Endometrial microvascular endothelial cells (primary cell): Measurements from ENCODE around the gene GJC2. TPM values are rescaled to one million over a fixed set of nuclear protein-coding genes. Genes with fewer than 3 reads are reported as not detected.

Experiments used
- in situ Hi-C: cut with HindIII; loops from 2 replicates; pipeline ENCODE4 v1.10.0; 2017; ENCODE audit warnings: low sequenced_read_pairs, low pct_unique_long_range_greater_than_20kb; ENCODE audit errors: inconsistent ontology term
- total RNA-seq: library from RNA; depleted of rRNA; stranded (reverse); fragments of >200 nt; gene quantifications from one replicate; pipeline ENCODE4 v1.2.3, GENCODE V29; 2015; ENCODE audit errors: inconsistent ontology term

The GJC2 gene
- total RNA-seq, 1 donor from 2014 or later, result 0.28 TPM

- in situ Hi-C loops, result no loop called here
These were observed 5.2 kb downstream of the GJC2 start for GRCh38 chr1:228154670-228155571.

GRCh38 chr1:228155596-228156514, 6.1 kb downstream of the GJC2 start:
- in situ Hi-C loops, result no loop called here

GRCh38 chr1:228156515-228156881, 6.8 kb downstream of the GJC2 start:
- in situ Hi-C loops, result no loop called here

GRCh38 chr1:228156941-228157728, 7.4 kb downstream of the GJC2 start:
- in situ Hi-C loops, result no loop called here

- in situ Hi-C loops, result no loop called here
These were observed 8.0 kb downstream of the GJC2 start for GRCh38 chr1:228157729-228158126.

- in situ Hi-C loops, result no loop called here
These were observed 8.6 kb downstream of the GJC2 start for GRCh38 chr1:228158151-228159007.

DNA sequence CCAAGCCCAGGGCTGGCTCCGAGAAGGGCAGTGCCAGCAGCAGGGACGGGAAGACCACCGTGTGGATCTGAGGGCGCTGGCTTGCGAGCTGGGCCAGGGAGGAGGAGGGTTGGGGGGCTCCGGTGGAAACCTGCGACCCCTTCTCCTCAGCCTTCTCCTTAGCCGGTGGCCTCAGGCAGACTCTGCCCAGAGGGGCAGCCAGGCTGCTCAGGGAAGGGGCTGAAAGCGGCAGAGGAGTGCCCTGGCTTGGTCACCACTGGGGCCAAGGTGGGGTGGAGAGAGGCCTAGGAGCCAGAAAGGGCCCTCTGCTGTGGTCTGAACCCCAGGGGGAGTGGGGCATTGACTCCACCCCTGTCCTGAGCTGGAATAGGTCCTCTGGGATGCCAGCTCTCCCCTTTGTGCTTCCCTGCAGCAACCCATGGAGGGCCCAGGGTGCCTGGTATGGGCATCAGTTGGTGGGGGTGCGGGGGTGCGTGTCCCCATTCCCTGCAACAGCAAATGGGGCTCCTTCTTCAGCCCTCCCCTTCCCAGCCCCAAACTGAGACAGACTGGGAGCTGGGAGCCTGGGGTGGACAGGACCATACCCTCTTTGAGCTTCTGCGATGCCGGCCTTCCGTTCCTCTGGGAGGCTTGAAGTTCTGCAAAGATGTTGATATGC, 9.4 kb downstream of the GJC2 start:
- in situ Hi-C loops, result no loop called here

- in situ Hi-C loops, result no loop called here
These were observed 10.6 kb downstream of the GJC2 start for GRCh38 chr1:228160201-228160761.

DNA sequence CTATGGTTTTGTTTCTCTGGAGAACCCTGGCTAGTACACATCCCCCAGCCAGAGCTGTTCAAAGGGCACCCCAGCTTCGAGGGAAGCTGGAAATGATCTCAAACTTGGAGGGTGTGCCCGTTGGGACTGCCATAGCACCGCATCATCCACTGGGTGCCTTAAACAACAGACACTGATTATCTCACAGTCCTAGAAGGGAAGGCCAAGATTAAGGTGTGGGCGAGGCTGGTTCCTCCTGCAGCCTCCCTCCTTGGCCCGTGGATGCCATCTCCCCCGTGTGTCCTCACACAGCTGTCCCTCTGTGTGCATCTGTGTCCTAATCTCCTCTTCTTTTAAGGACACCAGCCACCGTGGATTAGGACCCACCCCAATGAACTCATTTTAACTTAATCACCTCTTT, 11.6 kb downstream of the GJC2 start:
- in situ Hi-C loops, result no loop called here

- in situ Hi-C loops, result no loop called here
These were observed 12.1 kb downstream of the GJC2 start for GRCh38 chr1:228161866-228162265.

DNA sequence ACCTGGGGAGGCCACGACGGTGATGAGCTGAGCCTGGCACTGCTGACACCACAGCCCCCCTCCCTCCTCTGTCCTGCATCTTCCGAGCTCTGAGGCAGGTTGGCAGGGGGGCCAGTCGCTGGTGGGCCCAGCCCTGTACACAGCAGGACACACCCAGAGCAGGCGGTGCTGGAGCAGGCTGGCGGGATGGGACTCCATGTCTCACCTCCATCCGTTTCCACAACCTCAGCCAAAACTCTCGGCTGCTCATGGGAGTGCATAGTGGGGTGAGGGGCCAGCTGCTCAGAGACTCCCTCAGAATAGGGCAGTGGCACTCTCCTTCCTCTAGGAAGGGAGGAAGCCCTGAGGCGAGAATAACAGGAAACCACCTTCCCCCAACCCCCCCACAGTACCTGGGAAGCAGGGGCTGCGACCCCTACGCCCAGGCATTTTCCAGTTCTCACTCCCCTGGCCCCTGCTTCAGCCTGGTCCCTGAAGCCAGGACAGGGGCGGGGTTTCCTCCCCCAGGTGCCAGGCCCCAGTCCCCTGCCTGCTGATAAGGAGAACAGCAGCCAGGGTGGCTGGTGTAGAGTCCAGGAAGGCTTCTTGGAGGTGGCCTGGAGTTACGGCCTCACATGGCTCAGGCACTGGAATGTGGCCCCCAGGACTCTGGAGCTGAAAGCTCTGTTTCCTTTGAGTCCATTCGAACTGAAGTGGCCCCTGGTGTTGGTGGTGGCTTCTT, 12.7 kb downstream of the GJC2 start:
- in situ Hi-C loops, result no loop called here

- in situ Hi-C loops, result no loop called here
These were observed 13.4 kb downstream of the GJC2 start for GRCh38 chr1:228163007-228163753.

DNA sequence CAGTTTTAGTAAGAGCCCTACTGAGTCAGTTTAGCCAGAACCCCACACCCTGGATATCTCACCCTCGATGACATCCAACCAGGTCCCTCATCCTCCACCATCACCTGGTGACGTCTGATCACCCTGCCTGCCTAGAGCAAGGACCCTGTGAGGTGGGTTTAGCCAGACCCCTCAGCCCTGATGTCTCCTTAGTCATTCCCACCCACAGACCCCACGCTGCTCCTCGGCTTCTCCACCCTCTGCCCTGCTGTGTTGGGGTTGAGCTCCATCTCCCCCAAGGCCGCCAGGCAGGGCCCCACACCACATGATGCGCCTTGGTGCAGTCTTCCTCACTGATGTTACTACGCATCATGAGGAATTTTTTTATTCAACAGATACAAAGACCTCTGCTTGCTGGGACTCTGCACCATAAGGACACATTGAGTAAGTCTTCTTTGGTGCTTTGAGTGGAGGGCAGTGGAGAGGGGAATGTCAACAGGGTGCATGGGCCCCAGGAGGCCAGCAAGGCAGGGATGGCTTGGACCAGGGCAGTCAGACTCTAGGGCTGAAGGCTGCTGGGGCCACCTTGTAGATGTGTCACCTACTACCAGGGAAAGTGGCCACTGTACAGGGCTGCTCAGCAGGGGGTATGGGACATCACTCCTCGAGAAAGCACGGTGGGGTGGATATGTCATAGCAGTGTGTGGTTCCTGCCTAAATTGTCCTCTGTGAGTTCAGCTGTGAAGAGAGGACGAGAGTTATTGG, 14.2 kb downstream of the GJC2 start:
- in situ Hi-C loops, result no loop called here

DNA sequence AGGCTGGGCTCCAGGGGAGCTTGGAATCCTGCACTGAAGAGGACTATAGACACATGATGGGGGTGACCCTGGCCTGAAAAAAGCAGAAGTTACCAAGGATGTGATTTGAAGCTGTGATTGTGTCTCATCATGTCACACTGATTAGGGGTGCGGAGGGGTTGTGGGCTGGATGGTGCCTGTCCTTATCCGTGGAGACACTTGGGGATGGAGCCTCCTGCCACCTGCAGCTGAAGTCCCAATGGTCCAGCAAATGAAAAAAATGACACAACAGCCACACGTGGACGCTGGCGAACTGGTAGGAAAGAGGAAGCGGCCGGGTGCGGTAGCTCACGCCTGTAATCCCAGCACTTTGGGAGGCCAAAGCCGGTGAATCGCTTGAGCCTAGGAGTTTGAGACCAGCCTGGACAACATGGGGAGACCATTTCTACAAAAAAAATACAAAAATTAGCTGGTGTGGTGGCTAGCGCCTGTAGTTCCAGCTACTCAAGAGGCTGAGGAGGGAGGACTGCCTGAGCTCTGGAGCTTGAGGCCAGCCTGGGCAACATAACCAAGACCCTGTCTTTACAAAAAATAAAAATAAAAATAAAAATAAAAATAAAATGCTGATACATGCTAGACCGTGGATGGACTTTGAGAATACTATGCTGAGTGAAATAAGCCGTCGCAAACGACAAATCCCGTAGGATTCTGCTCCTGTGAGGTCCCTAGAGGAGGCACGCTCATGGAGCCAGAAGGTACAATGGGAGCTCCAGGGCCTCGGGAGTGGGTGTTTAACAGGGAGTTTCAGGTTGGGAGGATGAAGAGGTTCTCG, 15.0 kb downstream of the GJC2 start:
- in situ Hi-C loops, result no loop called here
